Mucosa of stomach (tissue), 1 donor: Measurements from ENCODE around the gene PRKRIP1.
"Not testable (repeated sequence)": the region's sequence is repeated elsewhere in the genome, so short reads cannot be mapped to it uniquely, and the experiment has no call there.

Source experiments
- H3K27me3 ChIP-seq: one replicate; pipeline ENCODE4 v1.7.0; 2013; ENCODE audit warnings: mild to moderate bottlenecking, low read length; ENCODE audit not compliant: control insufficient read depth, insufficient read depth
- H3K36me3 ChIP-seq: one replicate; pipeline ENCODE4 v1.7.0; 2013; ENCODE audit warnings: low read length; ENCODE audit not compliant: control insufficient read depth, insufficient read depth
- H3K4me1 ChIP-seq: one replicate; pipeline ENCODE4 v1.7.0; 2013; ENCODE audit warnings: mild to moderate bottlenecking, low read length; ENCODE audit not compliant: control insufficient read depth, insufficient read depth
- H3K4me3 ChIP-seq: one replicate; pipeline ENCODE4 v1.7.0; 2013; ENCODE audit warnings: low read length
- H3K9ac ChIP-seq: one replicate; pipeline ENCODE4 v1.7.0; 2013; ENCODE audit warnings: mild to moderate bottlenecking, low read length, moderate library complexity
- H3K9me3 ChIP-seq: one replicate; pipeline ENCODE4 v1.7.0; 2013; ENCODE audit warnings: mild to moderate bottlenecking, low read length, moderate library complexity; ENCODE audit not compliant: control insufficient read depth
- donor health status: Pancreatic carcinoma.

The PRKRIP1 gene

GRCh38 chr7:102407910-102408309, 11.7 kb downstream of the PRKRIP1 start:
- H3K36me3 ChIP-seq: peaks cover 7% of the 10 kb centered on the region

GRCh38 chr7:102408530-102408929, 12.4 kb downstream of the PRKRIP1 start:
- not testable (repeated sequence) for H3K27me3 ChIP-seq, H3K36me3 ChIP-seq, H3K9ac ChIP-seq, H3K4me3 ChIP-seq, H3K4me1 ChIP-seq, H3K9me3 ChIP-seq

More at GRCh38 chr7:102407910-102408309, 11.7 kb downstream of the PRKRIP1 start:
- no peaks in the 10 kb centered on the region for H3K4me1 ChIP-seq
- H3K27me3 ChIP-seq: no peaks in the 10 kb centered on the region
- H3K9ac ChIP-seq: no peak overlapping the region
- no peak overlapping the region for H3K4me3 ChIP-seq
- no peaks in the 10 kb centered on the region for H3K9me3 ChIP-seq

GRCh38 chr7:102409340-102409739, 13.2 kb downstream of the PRKRIP1 start:
- Histone ChIP-seq H3K4me1 (no peaks in the 10 kb centered on the region), H3K4me3 (no peak overlapping the region), H3K9ac (no peak overlapping the region), H3K27me3 (no peaks in the 10 kb centered on the region), H3K9me3 (no peaks in the 10 kb centered on the region), H3K36me3 (peaks cover 7% of the 10 kb centered on the region)

DNA sequence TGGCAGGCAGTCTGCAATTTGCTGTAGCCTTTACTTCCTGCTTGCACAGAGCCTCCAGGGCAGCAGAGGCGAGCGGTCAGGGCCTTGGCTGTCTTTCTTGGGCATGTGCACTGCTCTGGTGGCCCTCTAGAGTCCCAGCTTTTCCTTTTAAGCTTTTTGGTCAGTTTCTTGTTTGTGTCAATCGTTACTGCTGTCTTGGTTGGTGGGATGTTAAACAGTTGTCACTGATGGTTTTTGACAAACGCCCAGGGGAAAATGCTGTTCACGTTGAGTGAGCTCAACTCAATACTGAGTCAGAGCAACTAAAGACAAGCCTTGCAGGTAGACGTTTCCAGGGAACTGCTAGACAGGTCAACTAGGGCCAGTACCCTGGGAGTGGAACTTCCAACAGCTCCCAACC, 14.0 kb downstream of the PRKRIP1 start:
- Histone ChIP-seq H3K4me1 (no peaks in the 10 kb centered on the region), H3K36me3 (peaks cover 7% of the 10 kb centered on the region), H3K4me3 (no peak overlapping the region), H3K27me3 (no peaks in the 10 kb centered on the region), H3K9me3 (no peaks in the 10 kb centered on the region), H3K9ac (no peak overlapping the region)

GRCh38 chr7:102410918-102411317, 14.8 kb downstream of the PRKRIP1 start:
- no peaks in the 10 kb centered on the region for H3K9me3 ChIP-seq
- no peaks in the 10 kb centered on the region for H3K27me3 ChIP-seq
- peaks cover 7% of the 10 kb centered on the region for H3K36me3 ChIP-seq
- H3K9ac ChIP-seq: no peak overlapping the region
- H3K4me3 ChIP-seq: no peak overlapping the region
- H3K4me1 ChIP-seq: no peaks in the 10 kb centered on the region

DNA sequence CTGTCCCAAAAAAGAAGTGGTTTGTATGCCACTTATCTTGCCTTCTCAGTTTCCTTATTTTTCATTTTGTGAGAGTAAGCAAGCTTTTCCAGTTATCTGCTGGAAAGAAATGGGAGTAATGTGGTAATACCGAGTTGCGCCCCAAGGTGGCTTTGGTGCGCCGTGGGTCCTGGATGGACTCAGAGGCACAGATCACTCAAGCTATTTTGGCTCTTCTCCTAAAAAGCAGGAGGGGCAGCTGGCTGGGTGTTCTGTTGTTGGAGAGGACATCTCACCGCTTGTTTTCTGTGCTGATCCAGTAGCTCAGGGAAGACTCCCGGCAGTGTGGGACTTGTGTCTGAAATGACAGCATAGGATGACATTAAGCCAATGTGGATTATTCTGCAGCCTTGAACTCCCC, 16.4 kb downstream of the PRKRIP1 start:
- no peak overlapping the region for H3K9ac ChIP-seq
- H3K4me1 ChIP-seq: no peaks in the 10 kb centered on the region

DNA sequence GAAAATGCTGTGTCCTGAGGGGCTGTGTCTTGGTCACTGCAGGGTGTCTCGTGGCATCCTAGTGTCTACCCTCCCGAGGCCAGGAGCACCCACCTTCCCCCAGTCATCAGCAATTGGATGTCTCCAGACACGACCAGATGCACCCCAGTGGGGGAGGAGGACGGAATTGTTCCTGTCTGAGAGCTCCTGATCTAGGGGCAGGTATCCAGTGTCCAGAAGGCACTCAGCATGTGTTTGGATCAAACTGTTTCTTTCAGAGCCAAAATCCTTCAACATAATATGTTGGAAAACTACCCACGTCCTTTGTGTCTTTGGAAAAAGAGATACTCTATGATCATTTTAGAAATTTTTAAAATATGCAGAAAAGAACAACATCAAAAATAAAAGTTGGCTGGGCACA, 16.9 kb downstream of the PRKRIP1 start:
- H3K9ac ChIP-seq: no peak overlapping the region

More for the DNA sequence above, 16.4 kb downstream of the PRKRIP1 start:
- peaks cover 7% of the 10 kb centered on the region for H3K36me3 ChIP-seq
- no peak overlapping the region for H3K4me3 ChIP-seq
- no peaks in the 10 kb centered on the region for H3K9me3 ChIP-seq
- H3K27me3 ChIP-seq: no peaks in the 10 kb centered on the region

DNA sequence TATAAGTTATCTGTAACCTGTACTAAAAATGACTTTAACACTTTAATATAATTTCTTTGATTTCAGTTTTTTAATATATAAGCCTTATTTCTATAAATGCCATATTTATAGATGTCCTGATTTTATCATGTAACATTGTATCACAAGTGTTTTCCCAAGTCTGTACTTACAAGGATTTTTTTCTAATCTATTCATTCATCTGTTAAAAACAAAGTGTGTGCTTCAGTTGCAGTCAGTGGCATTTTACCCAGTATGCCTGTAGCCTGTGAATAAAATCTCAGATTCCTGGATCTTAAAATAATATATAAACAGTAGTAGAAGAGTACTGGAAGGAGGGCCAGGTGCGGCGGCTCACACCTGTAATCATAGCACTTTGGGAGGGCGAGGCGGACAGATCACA, 17.4 kb downstream of the PRKRIP1 start:
- Histone ChIP-seq H3K9me3 (no peaks in the 10 kb centered on the region), H3K4me1 (no peaks in the 10 kb centered on the region), H3K36me3 (no peaks in the 10 kb centered on the region), H3K27me3 (no peaks in the 10 kb centered on the region), H3K9ac (no peak overlapping the region), H3K4me3 (no peak overlapping the region)

More for the DNA sequence above, 16.9 kb downstream of the PRKRIP1 start:
- Histone ChIP-seq H3K4me1 (no peaks in the 10 kb centered on the region), H3K27me3 (no peaks in the 10 kb centered on the region), H3K4me3 (no peak overlapping the region), H3K36me3 (peaks cover 2% of the 10 kb centered on the region), H3K9me3 (no peaks in the 10 kb centered on the region)

DNA sequence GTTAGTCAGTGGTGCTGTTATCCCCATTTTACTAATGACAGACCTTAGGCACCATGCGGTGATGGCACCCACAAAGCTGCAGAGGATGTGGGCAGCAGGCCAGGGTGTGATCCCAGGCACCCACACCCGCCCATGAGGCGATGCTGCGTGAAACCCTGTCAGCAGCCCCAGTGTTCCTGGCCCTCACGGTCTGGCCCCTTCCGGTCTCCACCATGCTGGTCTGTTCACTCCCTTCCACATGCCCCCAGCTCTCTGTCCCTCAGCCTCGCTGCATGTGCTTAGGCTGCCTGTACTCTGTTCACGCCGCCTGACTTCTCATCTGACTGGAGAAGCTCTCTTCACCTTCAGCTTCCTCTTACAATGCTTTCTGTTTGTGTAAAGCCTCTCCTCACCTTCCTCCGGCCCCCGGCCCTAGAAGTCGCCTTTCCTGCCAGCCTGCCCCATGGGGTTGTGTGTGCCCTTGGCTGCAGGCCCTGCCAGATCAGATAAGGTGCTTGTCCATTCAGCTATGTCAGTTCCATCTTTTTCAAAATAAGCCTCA, 19.6 kb downstream of the PRKRIP1 start:
- Histone ChIP-seq H3K4me1 (no peaks in the 10 kb centered on the region), H3K9me3 (no peaks in the 10 kb centered on the region), H3K36me3 (no peaks in the 10 kb centered on the region), H3K9ac (no peak overlapping the region), H3K4me3 (no peak overlapping the region), H3K27me3 (no peaks in the 10 kb centered on the region)

- Histone ChIP-seq H3K9ac (no peak overlapping the region), H3K9me3 (no peaks in the 10 kb centered on the region), H3K4me1 (no peaks in the 10 kb centered on the region), H3K36me3 (no peaks in the 10 kb centered on the region), H3K27me3 (no peaks in the 10 kb centered on the region), H3K4me3 (no peak overlapping the region)
Measured at GRCh38 chr7:102416406-102416805, 20.2 kb downstream of the PRKRIP1 start.

GRCh38 chr7:102417105-102417504, 20.9 kb downstream of the PRKRIP1 start:
- Histone ChIP-seq H3K9ac (no peak overlapping the region), H3K27me3 (no peaks in the 10 kb centered on the region), H3K9me3 (no peaks in the 10 kb centered on the region), H3K4me1 (no peaks in the 10 kb centered on the region), H3K36me3 (no peaks in the 10 kb centered on the region), H3K4me3 (no peak overlapping the region)

- H3K4me1 ChIP-seq: no peaks in the 10 kb centered on the region
- no peak overlapping the region for H3K9ac ChIP-seq
- no peaks in the 10 kb centered on the region for H3K36me3 ChIP-seq
Measured at GRCh38 chr7:102418592-102418991, 22.4 kb downstream of the PRKRIP1 start.

GRCh38 chr7:102421706-102422240, 25.6 kb downstream of the PRKRIP1 start:
- no peaks in the 10 kb centered on the region for H3K4me1 ChIP-seq

More at GRCh38 chr7:102418592-102418991, 22.4 kb downstream of the PRKRIP1 start:
- H3K4me3 ChIP-seq: no peak overlapping the region
- H3K9me3 ChIP-seq: no peaks in the 10 kb centered on the region
- H3K27me3 ChIP-seq: no peaks in the 10 kb centered on the region

More at GRCh38 chr7:102421706-102422240, 25.6 kb downstream of the PRKRIP1 start:
- Histone ChIP-seq H3K4me3 (no peak overlapping the region), H3K9me3 (no peaks in the 10 kb centered on the region), H3K9ac (no peak overlapping the region), H3K27me3 (no peaks in the 10 kb centered on the region), H3K36me3 (no peaks in the 10 kb centered on the region)
